Endothelial cell of umbilical vein (primary cell): ENCODE data around the gene CEACAM6.

Experiments
- CTCF ChIP-seq, 2 donors: IDR thresholded peaks; 1 replicate in 1 of 2; 2 replicates in 1 of 2; pipeline ENCODE4 v1.5.1; 2011; ENCODE audit warnings: low read length in 2 of 2, mild to moderate bottlenecking in 2 of 2, moderate library complexity in 2 of 2, control low read depth in 1 of 2, inconsistent platforms in 1 of 2, low read depth in 1 of 2; ENCODE audit not compliant: insufficient read depth in 1 of 2; ENCODE audit errors: extremely low read depth in 1 of 2
- EZH2 ChIP-seq: IDR thresholded peaks from 2 replicates; pipeline ENCODE4 v1.6.1; 2012; ENCODE audit warnings: borderline replicate concordance, low read depth, mild to moderate bottlenecking, moderate library complexity, low read length, inconsistent platforms; ENCODE audit not compliant: severe bottlenecking
- FOS ChIP-seq: IDR thresholded peaks from 2 replicates; pipeline ENCODE4 v1.6.1; 2011; ENCODE audit warnings: mild to moderate bottlenecking, low read length, moderate library complexity, borderline replicate concordance; ENCODE audit not compliant: insufficient read depth
- GATA2 ChIP-seq: IDR thresholded peaks from 2 replicates; pipeline ENCODE4 v1.7.0; 2011; ENCODE audit warnings: low read depth, mild to moderate bottlenecking, moderate library complexity, mixed read lengths, low read length; ENCODE audit not compliant: insufficient read length, insufficient read depth
- JUN ChIP-seq: IDR thresholded peaks from 2 replicates; pipeline ENCODE4 v1.6.1; 2011; ENCODE audit warnings: borderline replicate concordance, low read depth; ENCODE audit not compliant: insufficient read length, insufficient read depth
- MYC ChIP-seq: IDR thresholded peaks from one replicate; pipeline ENCODE4 v1.6.1; 2011; ENCODE audit warnings: mild to moderate bottlenecking, low read depth, low read length
- POLR2A ChIP-seq: IDR thresholded peaks from 2 replicates; pipeline ENCODE4 v1.6.1; 2012; ENCODE audit warnings: low read depth, mild to moderate bottlenecking, control low read depth, low read length
- POLR2AphosphoS5 ChIP-seq: IDR thresholded peaks from 2 replicates; pipeline ENCODE4 v1.6.1; 2012; ENCODE audit warnings: low read depth, mild to moderate bottlenecking, control low read depth, low read length, moderate library complexity; ENCODE audit not compliant: insufficient read depth

- TF ChIP-seq CTCF (IDR thresholded peaks at IDR 0.05; ENCODE audit: extremely low read depth in 1 of 2, insufficient read depth in 1 of 2, low read depth in 1 of 2, low read length in 2 of 2) (no peak), POLR2A (no peak), POLR2AphosphoS5 (no peak), MYC (no peak), EZH2 (no peak), FOS (no peak), GATA2 (no peak), JUN (no peak)
Observed at GRCh38 chr19:41807176-41807575, 51.8 kb downstream of the CEACAM6 start.
